Measurements from ENCODE around the gene TUBB3. TPM values are rescaled to one million over a fixed set of nuclear protein-coding genes. Genes with fewer than 3 reads are reported as not detected.

TUBB3 gene
- total and polyA plus RNA-seq, 2 of the 4 experiments (the other 2 are of a cell fraction): 311 to 410 TPM

DNA sequence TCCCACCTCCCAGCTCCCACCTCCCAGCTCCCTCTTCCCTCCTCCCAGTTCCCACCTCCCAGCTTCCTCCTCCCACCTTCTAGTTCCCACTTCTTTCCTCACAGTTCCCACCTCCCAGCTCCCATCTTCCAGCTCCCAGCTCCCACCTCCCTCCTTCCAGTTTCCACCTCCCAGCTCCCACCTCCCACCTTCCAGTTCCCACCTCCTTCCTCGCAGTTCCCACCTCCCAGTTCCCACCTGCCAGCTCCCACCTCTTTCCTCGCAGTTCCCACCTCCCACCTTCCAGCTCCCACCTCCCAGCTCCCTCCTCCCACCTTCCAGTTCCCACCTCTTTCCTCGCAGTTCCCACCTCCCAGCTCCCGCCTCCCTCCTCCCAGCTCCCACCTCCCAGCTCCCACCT, 14.9 kb upstream of the TUBB3 start:
- ChIA-PET CTCF (no interaction called here), POLR2A (ENCODE audit: unreplicated experiment) (interaction anchor here (0.5 to 0.7 kb wide), 3 partner anchors 10 to 15 kb away, joined by 3 to 9 read pairs (median 5); partner anchors contain the start of gene MC1R)
- Histone ChIP-seq H3K4me1 (ENCODE audit: control insufficient read depth, insufficient read depth, low read length) (no peaks in the 10 kb centered on the region), H4K91ac (ENCODE audit: insufficient read depth, low read depth, low read length) (no peak overlapping the region), H2AK9ac (replicated peaks; ENCODE audit: low read depth, low read length, poor library complexity) (no peak overlapping the region), H2BK5ac (ENCODE audit: low read depth, low read length, poor library complexity, severe bottlenecking) (no peak overlapping the region), H3K14ac (replicated peaks; ENCODE audit: low read depth, low read length) (no peak overlapping the region), H2AK5ac (ENCODE audit: low read depth, low read length) (no peak overlapping the region), H3K27me3 (ENCODE audit: control insufficient read depth, insufficient read depth, low read length) (no peaks in the 10 kb centered on the region), H3K9ac (ENCODE audit: low read depth, low read length) (no peak overlapping the region), H2BK120ac (ENCODE audit: low read depth, low read length) (no peak overlapping the region), H3K27ac (ENCODE audit: insufficient read depth, low read length) (no peak overlapping the region), H3K9me3 (ENCODE audit: control insufficient read depth, insufficient read depth, low read length) (no peaks in the 10 kb centered on the region), H2BK15ac (ENCODE audit: low read depth, low read length) (no peak overlapping the region), H3K23ac (ENCODE audit: low read depth, low read length) (no peak overlapping the region), H3K79me1 (ENCODE audit: low read depth in 1 of 2, low read length in 2 of 2) (peaks cover 0 to 17% of the 10 kb centered on the region in 2 experiments; a peak in 2 of 4 replicates), H3K18ac (ENCODE audit: low read depth, low read length) (no peak overlapping the region), H3K56ac (ENCODE audit: extremely low read depth, insufficient read depth, low read length) (no peak overlapping the region), H2BK20ac (ENCODE audit: low read depth, low read length) (no peak overlapping the region), H3K4ac (ENCODE audit: low read depth, low read length) (no peak overlapping the region), H3K4me2 (ENCODE audit: low read depth, low read length) (no peak overlapping the region), H4K20me1 (ENCODE audit: insufficient read depth, low read length) (peaks cover 10% of the 10 kb centered on the region), H4K5ac (ENCODE audit: low read depth, low read length) (no peak overlapping the region), H2AFZ (replicated peaks; ENCODE audit: low read length, poor library complexity) (no peak overlapping the region), H4K8ac (ENCODE audit: low read depth in 2 of 2, low read length in 2 of 2) (no peak overlapping the region), H3K4me3 (ENCODE audit: insufficient read depth, low read depth, low read length) (no peak overlapping the region), H3K9me1 (ENCODE audit: insufficient read depth, low read length) (no peaks in the 10 kb centered on the region), H3K36me3 (ENCODE audit: control insufficient read depth, insufficient read depth, low read length) (peaks cover 78% of the 10 kb centered on the region)
- BruUV-seq (replicated peaks): no TSS peak
- dilution Hi-C loops (cut with HindIII; ENCODE audit: low sequenced_read_pairs, unreplicated experiment) (no loop called here), in situ Hi-C loops (cut with MboI; ENCODE audit: low sequenced_read_pairs) (no loop called here), intact Hi-C loops (cut with micrococcal nuclease) (no loop called here)
- WGBS, 2 experiments (ENCODE audit: extremely low coverage in 2 of 2, insufficient read length in 1 of 2): 100% methylated on average over 1 of the region's 4 CpGs; no CpG with 5 or more reads in 1 of the 2 experiments
- DNase-seq (no peak), ATAC-seq (ENCODE audit: low read depth) (no peak)
- TF ChIP-seq CEBPB (IDR thresholded peaks at IDR 0.05; ENCODE audit: low read depth, low read length) (no peak), MAFK (IDR thresholded peaks at IDR 0.05; ENCODE audit: low read depth, low read length) (no peak), MXI1 (IDR thresholded peaks at IDR 0.05; ENCODE audit: borderline replicate concordance, low read depth, low read length) (no peak), SMC3 (IDR thresholded peaks at IDR 0.05; ENCODE audit: low read depth, low read length) (no peak), CTCF (conservative IDR thresholded peaks at IDR 0.05; ENCODE audit: low read depth, low read length) (no peak)
- TF ChIP-seq, protein P1, sequence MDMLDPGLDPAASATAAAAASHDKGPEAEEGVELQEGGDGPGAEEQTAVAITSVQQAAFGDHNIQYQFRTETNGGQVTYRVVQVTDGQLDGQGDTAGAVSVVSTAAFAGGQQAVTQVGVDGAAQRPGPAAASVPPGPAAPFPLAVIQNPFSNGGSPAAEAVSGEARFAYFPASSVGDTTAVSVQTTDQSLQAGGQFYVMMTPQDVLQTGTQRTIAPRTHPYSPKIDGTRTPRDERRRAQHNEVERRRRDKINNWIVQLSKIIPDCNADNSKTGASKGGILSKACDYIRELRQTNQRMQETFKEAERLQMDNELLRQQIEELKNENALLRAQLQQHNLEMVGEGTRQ (IDR thresholded peaks at IDR 0.05; ENCODE audit: low read depth, low read length): no peak
- TF ChIP-seq, protein P2, sequence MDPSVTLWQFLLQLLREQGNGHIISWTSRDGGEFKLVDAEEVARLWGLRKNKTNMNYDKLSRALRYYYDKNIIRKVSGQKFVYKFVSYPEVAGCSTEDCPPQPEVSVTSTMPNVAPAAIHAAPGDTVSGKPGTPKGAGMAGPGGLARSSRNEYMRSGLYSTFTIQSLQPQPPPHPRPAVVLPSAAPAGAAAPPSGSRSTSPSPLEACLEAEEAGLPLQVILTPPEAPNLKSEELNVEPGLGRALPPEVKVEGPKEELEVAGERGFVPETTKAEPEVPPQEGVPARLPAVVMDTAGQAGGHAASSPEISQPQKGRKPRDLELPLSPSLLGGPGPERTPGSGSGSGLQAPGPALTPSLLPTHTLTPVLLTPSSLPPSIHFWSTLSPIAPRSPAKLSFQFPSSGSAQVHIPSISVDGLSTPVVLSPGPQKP (IDR thresholded peaks at IDR 0.05; ENCODE audit: borderline replicate concordance, low read depth, low read length): no peak

Measured in IMR-90 (cell line).